Iris pigment epithelial cell (primary cell): Measurements from ENCODE around the gene KCNQ1.

Experiments used
- DNase-seq: peaks from one replicate; pipeline ENCODE4 v3.0.0-alpha.2; 2011; ENCODE audit warnings: low read depth

Gene KCNQ1

GRCh38 chr11:2779981-2780849, 335.4 kb downstream of the KCNQ1 start:
- DNase-seq = no peak

GRCh38 chr11:2780850-2781407, 336.1 kb downstream of the KCNQ1 start:
- DNase-seq = no peak

- peak; percentile 18 for DNase-seq
These were observed 336.8 kb downstream of the KCNQ1 start for GRCh38 chr11:2781408-2782274.

- no peak for DNase-seq
These were observed 338.0 kb downstream of the KCNQ1 start for GRCh38 chr11:2782769-2783168.

GRCh38 chr11:2783536-2784082, 338.8 kb downstream of the KCNQ1 start:
- no peak for DNase-seq

GRCh38 chr11:2787816-2788167, 343.0 kb downstream of the KCNQ1 start:
- DNase-seq = no peak

- no peak for DNase-seq
These were observed 343.6 kb downstream of the KCNQ1 start for GRCh38 chr11:2788168-2789071.

- DNase-seq = no peak
These were observed 344.5 kb downstream of the KCNQ1 start for GRCh38 chr11:2789331-2789730.

GRCh38 chr11:2789791-2790567, 345.2 kb downstream of the KCNQ1 start:
- DNase-seq = no peak

GRCh38 chr11:2790568-2790921, 345.7 kb downstream of the KCNQ1 start:
- no peak for DNase-seq

GRCh38 chr11:2791139-2791520, 346.3 kb downstream of the KCNQ1 start:
- DNase-seq = no peak

- no peak for DNase-seq
These were observed 346.9 kb downstream of the KCNQ1 start for GRCh38 chr11:2791521-2792380.

- DNase-seq = no peak
These were observed 347.8 kb downstream of the KCNQ1 start for GRCh38 chr11:2792381-2793250.

GRCh38 chr11:2793701-2794045, 348.9 kb downstream of the KCNQ1 start:
- DNase-seq = no peak

- no peak for DNase-seq
These were observed 349.5 kb downstream of the KCNQ1 start for GRCh38 chr11:2794046-2794967.

GRCh38 chr11:2794968-2795322, 350.1 kb downstream of the KCNQ1 start:
- DNase-seq = no peak

- no peak for DNase-seq
These were observed 350.7 kb downstream of the KCNQ1 start for GRCh38 chr11:2795491-2795991.

- no peak for DNase-seq
These were observed 351.3 kb downstream of the KCNQ1 start for GRCh38 chr11:2796091-2796490.
